Activated naive CD4-positive, alpha-beta T cell treated with anti-CD3 and anti-CD28 coated beads, Interleukin-2, amount 50 U/mL, for 72 hours (primary cell): ENCODE measurements around the gene LMBR1L. TPM values are rescaled to one million over a fixed set of nuclear protein-coding genes. Genes with fewer than 3 reads are reported as not detected.
"Not testable (repeated sequence)": the region's sequence is repeated elsewhere in the genome, so short reads cannot be mapped to it uniquely, and the experiment has no call there.

Experiments used
- ATAC-seq, 2 donors: fragments of 150-1000 bp; cut with Tn5 transposase; 2 replicates each; pipeline ENCODE4 v1.10.0; 2021; ENCODE audit warnings: mild to moderate bottlenecking in 2 of 2, moderate library complexity in 2 of 2
- DNase-seq, 2 donors: peaks; one replicate each; pipeline ENCODE4 v3.0.0; 2021 to 2022; ENCODE audit warnings: low spot score in 2 of 2
- H3K27ac Mint-ChIP-seq, 2 donors: one replicate each; pipeline ENCODE4 v1.8.0; 2022; ENCODE audit warnings: mild to moderate bottlenecking in 2 of 2, mixed read lengths in 2 of 2
- H3K36me3 Mint-ChIP-seq, 2 donors: one replicate each; pipeline ENCODE4 v1.8.0; 2022; ENCODE audit warnings: mixed read lengths in 2 of 2
- H3K9me3 Mint-ChIP-seq, 2 donors: one replicate each; pipeline ENCODE4 v1.8.0; 2022; ENCODE audit warnings: mixed read lengths in 2 of 2
- total RNA-seq, 2 donors: library from RNA; stranded (reverse); gene quantifications; one replicate each; pipeline ENCODE4 v1.2.3, GENCODE V29; 2022

The LMBR1L gene
- total RNA-seq: 100 to 1,000 TPM in 1 of 2 donors, 10 to 100 TPM in 1; 64.0 to 134 TPM

DNA sequence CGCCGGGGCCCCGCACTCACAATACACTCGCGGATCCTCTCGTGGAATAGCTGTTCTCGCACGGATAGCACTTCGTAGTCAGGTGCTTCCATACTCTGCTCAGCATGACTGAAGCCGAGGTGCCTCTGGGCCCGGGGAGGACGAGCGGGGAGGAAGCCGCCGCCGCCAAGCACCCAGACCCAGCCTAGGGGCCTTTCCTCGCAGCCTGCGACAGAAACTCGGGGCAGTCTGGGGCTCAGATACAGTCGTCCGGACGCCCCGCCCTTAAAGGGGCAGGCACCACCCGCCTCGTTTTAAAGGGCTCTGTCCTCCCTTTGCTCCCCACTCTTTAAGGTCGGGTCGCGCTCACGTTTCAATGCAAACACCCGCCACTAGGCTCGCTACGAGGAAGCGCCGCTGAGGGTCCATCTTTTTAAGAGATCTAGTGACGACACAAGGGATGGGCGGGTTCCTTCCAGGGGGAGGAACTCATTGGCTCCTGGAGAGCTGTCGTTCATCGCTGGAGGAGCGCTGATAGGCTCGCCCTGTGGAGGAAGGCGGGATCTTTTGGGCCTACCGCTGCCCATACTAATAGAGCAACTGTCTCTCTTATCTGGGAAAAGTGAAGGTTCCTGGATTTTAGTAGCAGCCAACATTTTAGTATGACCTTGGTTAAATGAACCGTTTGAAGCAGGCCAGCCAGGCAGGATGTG lies at the start of gene LMBR1L:
LMBR1L (minus strand) TSS at position 384 of the 692 bp plus-strand sequence; CDS start at position 92, 292 bp downstream.
- DNase-seq (peak; percentile 88 to 93), ATAC-seq (peak; percentile 99 to 100)
- Mint-ChIP-seq H3K27ac (peak within 1 kb of the TSS; percentile 97 to 98), H3K9me3 (no peaks in the 10 kb centered on the region), H3K36me3 (peaks cover 5 to 7% of the 10 kb centered on the region in 2 donors)

DNA sequence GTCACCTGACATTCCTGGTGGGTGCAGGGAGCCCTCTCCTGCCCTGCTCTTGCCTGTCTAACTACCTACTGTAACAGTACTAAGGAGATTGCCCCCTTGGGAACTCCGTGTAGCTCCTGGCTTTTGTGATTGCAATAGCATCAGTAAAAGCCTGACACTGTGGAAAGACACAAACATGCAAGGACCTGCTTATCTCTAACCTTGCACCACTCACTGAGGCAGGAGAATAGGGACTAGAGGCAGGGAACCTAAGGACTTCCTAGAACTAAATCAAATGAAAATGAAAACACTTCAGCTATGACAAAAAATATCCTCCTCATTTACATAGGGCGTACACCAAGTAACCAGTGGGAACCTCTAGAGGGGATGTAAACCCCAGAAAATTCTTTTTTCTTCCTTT lies 49.8 kb upstream of the LMBR1L start:
- ATAC-seq (no peak), DNase-seq (no peak)
- no peak overlapping the region for H3K27ac Mint-ChIP-seq
- H3K9me3 Mint-ChIP-seq: no peaks in the 10 kb centered on the region
- no peaks in the 10 kb centered on the region for H3K36me3 Mint-ChIP-seq

- no peak overlapping the region for H3K27ac Mint-ChIP-seq
- H3K36me3 Mint-ChIP-seq: no peaks in the 10 kb centered on the region
- no peaks in the 10 kb centered on the region for H3K9me3 Mint-ChIP-seq
- DNase-seq: no peak
- ATAC-seq: no peak
Measured at GRCh38 chr12:49154221-49154620, 43.6 kb upstream of the LMBR1L start.

DNA sequence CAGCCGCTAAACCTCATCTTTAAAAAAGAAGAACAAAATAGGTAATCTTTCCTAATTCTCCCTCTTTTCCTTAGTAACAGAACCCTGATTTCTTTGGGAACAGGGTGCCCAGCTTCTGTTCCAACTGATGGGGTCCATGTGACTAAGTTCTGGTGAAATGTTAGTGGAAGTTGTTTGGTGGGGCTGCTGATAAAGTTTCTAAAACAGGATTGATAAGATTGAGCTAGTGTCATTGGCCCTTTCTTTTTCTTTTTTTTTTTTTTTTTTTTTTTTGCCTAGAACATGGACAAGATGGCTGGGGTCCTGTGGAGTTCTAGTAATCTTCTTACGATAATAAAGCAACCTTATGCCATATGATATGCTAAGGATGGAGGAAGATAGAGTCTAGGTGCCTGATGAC lies 36.7 kb upstream of the LMBR1L start:
- no peak for ATAC-seq
- no peaks in the 10 kb centered on the region for H3K9me3 Mint-ChIP-seq
- DNase-seq: no peak
- H3K27ac Mint-ChIP-seq: no peak overlapping the region
- no peaks in the 10 kb centered on the region for H3K36me3 Mint-ChIP-seq

DNA sequence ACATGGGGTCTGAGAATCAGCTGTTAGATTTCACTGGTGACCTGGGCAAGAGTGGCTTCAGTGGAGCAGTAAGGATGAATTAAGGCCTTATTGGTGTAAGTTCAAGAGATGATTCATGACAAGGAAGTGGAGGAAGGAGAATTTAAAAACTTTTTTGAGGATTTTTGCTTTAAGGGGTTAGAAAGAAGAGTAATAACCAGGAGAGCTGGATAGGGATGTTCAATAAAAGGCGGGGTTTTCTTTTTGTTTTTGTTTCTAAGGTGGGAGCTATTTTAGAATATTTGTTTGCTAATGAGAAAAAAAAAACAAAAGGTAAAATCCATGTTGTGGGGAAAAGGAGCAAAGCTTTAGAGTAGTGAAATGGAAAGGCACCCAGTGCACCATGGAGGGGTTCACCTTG lies 35.8 kb upstream of the LMBR1L start:
- H3K27ac Mint-ChIP-seq: no peak overlapping the region
- DNase-seq (no peak), ATAC-seq (no peak)
- H3K9me3 Mint-ChIP-seq: no peaks in the 10 kb centered on the region
- H3K36me3 Mint-ChIP-seq: no peaks in the 10 kb centered on the region

GRCh38 chr12:49144384-49144783 lies 33.7 kb upstream of the LMBR1L start:
- Mint-ChIP-seq H3K9me3 (no peaks in the 10 kb centered on the region), H3K36me3 (no peaks in the 10 kb centered on the region), H3K27ac (no peak overlapping the region)
- no peak for ATAC-seq
- no peak for DNase-seq

- ATAC-seq: no peak
- Mint-ChIP-seq H3K9me3 (no peaks in the 10 kb centered on the region), H3K36me3 (no peaks in the 10 kb centered on the region), H3K27ac (no peak overlapping the region)
- DNase-seq: no peak
Measured at GRCh38 chr12:49138999-49139398, 28.4 kb upstream of the LMBR1L start.

DNA sequence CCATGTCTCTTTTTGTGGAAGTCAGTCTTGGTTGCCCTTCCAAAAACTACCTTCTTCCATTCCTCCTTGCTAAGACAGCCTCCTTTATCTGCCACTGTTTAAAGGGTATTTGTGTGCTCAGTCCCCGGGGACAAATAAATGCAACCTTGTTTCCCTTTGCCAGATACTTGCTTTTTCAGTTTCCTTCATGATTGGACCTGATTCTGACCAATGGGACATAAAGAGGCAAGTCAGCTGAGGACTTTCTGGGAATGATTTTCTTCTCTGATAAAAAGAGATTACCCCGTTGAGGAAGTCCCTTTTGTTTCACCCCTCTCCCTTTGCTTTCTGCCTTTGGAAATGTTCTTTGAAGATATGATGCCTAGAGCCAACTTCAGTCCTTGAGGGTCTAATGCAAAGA lies 27.9 kb upstream of the LMBR1L start:
- no peaks in the 10 kb centered on the region for H3K9me3 Mint-ChIP-seq
- H3K27ac Mint-ChIP-seq: no peak overlapping the region
- no peak for DNase-seq
- H3K36me3 Mint-ChIP-seq: no peaks in the 10 kb centered on the region
- ATAC-seq: no peak

- DNase-seq (no peak), ATAC-seq (no peak)
- Mint-ChIP-seq H3K36me3 (no peaks in the 10 kb centered on the region), H3K27ac (no peak overlapping the region), H3K9me3 (no peaks in the 10 kb centered on the region)
Measured at GRCh38 chr12:49137476-49137875, 26.8 kb upstream of the LMBR1L start.

GRCh38 chr12:49136997-49137396 lies 26.4 kb upstream of the LMBR1L start:
- H3K36me3 Mint-ChIP-seq, H3K9me3 Mint-ChIP-seq, ATAC-seq, DNase-seq, H3K27ac Mint-ChIP-seq: not testable (repeated sequence)

DNA sequence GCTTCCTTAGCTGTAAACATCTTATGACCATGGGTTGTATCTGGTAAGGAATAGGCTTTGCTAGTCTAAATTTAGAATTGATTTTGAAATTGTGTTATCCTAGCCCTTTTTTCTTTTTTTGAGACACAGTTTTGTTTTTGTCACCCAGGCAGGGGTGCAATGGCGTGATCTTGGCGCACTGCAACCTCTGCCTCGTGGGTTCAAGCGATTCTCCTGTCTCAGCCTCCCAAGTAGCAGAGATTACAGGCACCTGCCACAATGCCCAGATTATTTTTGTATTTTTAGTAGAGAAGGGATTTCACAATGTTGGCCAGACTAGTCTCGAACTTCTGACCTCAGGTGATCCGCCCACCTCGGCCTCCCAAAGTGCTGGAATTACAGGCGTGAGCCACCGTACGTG lies 22.9 kb upstream of the LMBR1L start:
- no peak for DNase-seq
- H3K27ac Mint-ChIP-seq: no peak overlapping the region
- H3K36me3 Mint-ChIP-seq: peaks cover 26 to 35% of the 10 kb centered on the region in 2 donors
- no peak for ATAC-seq
- no peaks in the 10 kb centered on the region for H3K9me3 Mint-ChIP-seq

DNA sequence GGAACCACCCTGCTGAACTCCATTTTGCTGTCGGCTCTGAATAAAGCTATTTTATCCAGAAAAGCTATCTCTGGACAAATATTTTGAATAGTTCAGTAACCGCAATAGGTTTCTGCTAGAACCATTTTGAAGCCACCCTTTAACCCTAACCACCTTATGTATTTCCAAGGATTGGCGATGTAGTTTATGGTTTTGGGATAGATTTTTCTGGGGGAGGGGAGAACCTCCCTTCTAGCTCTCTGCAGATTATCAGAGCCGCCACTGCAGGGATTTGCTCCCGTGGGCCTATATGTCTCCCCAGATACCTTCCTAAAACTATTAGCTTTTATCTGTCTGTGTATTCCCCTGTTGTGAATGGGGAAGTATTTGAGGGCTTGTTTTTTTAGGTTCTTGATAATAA lies 22.4 kb upstream of the LMBR1L start:
- DNase-seq (no peak), ATAC-seq (no peak)
- Mint-ChIP-seq H3K27ac (no peak overlapping the region), H3K36me3 (peaks cover 29 to 40% of the 10 kb centered on the region in 2 donors), H3K9me3 (no peaks in the 10 kb centered on the region)

DNA sequence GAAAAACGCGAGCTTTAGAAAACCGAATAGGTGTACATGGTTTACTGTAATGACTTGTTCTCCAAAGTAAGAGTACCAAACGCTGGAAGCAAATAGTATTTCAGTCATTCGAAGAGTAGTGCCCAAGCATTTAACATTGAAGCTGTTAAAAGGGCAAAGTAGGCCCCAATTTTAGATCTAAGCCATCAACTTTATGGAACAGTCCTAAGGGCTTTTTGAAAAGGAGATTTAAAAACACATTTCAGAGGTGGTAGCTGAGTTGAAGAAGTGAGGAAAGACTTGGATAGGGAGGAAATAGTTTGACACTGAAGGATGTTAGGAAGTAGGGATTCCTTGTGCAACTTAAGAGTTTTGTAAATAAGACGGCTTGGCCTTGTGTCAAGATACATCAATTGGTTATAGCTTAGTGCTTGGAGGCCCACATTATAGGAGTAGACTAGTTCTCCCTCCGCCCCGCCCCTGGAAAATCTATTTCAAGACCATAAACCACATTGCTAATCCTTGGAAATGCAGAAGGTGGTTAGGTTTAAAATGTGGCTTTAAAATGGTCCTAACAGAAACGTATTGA lies 21.3 kb upstream of the LMBR1L start:
- peak in 1 of 2 donors; percentile 2 for ATAC-seq
- Mint-ChIP-seq H3K27ac (peak overlapping the region; percentile 69 to 100), H3K9me3 (no peaks in the 10 kb centered on the region), H3K36me3 (peaks cover 39 to 45% of the 10 kb centered on the region in 2 donors)
- no peak for DNase-seq

DNA sequence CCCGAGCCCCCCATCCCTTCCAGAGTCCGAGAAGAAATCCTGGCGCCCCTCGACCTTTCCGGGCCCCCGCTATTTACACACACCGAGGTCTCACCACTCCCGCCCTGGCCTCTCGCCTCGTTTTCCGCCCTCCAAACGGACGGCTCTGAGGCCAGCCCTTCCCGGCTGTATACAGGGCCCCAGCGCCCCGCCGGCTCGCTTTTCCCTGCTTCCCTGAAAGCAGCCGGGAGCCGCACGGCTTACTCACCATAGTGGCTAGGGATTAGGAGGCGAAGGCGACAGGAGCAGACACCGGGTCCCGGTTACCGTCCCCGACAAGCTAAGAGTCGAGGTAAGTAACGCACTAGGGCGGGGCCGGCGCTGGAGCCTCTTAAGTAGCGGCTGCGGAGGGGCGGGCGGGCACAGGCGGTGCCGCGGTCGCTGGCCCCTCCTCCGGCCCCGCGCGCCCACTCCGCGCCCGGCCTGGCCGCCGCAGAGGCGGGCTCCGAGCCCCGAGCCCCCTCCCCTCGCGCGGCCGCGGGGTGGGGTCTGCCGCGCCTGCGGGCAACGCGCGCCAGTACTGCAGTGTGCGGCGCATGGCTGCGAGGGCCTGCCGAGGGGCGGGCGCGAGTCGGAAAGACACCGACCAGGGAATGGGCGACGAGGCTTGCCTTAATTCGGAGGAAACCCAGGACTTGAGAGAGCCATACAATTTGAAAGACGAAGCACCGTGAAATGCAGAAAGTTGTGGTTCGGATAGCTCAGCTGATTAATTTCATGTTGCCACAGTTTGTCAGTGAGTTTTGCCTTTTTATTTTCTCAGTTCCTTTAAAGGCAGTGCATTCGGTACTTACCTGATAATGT lies 20.6 kb upstream of the LMBR1L start, which contains the start of gene TUBA1B:
TUBA1B (minus strand) TSS at position 345 of the 843 bp plus-strand sequence; CDS start at position 250, 95 bp downstream.
- Mint-ChIP-seq H3K27ac (peak within 1 kb of the TSS; percentile 99 to 100), H3K9me3 (no peaks in the 10 kb centered on the region), H3K36me3 (peaks cover 40 to 45% of the 10 kb centered on the region in 2 donors)
- DNase-seq (peak; percentile 92 to 95), ATAC-seq (peak; percentile 78 to 81)

GRCh38 chr12:49130151-49131050 lies 19.8 kb upstream of the LMBR1L start:
- peak; percentile 91 to 94 for DNase-seq
- no peaks in the 10 kb centered on the region for H3K9me3 Mint-ChIP-seq
- peak overlapping the region; percentile 99 to 100 for H3K27ac Mint-ChIP-seq
- H3K36me3 Mint-ChIP-seq: peaks cover 40 to 45% of the 10 kb centered on the region in 2 donors
- peak; percentile 62 for ATAC-seq
